ENCODE results near the gene RAD9A. TPM values are rescaled to one million over a fixed set of nuclear protein-coding genes. Genes with fewer than 3 reads are reported as not detected.

Gene RAD9A
- total and polyA plus RNA-seq, 4 donors, result 10.4 to 43.5 (median 26.1) TPM

GRCh38 chr11:67381244-67381972 lies 10.4 kb upstream of the RAD9A start:
- Histone ChIP-seq H3K4me3 (ENCODE audit: low read depth, low read length) (no peak overlapping the region), H3K36me3 (ENCODE audit: control insufficient read depth, insufficient read depth, low read length) (peaks cover 14% of the 10 kb centered on the region), H3K4me1 (ENCODE audit: control insufficient read depth, insufficient read depth, low read length) (peaks cover 18% of the 10 kb centered on the region), H3K9me3 (ENCODE audit: control insufficient read depth, insufficient read depth, low read length) (no peaks in the 10 kb centered on the region), H3K27ac (ENCODE audit: low read depth, low read length) (no peak overlapping the region), H3K27me3 (ENCODE audit: control insufficient read depth, insufficient read depth, low read length) (peaks cover 7% of the 10 kb centered on the region)
- DNase-seq (ENCODE audit: low read depth in 4 of 6, low spot score in 6 of 6), result no peak
- 76% methylated on average over 13 of the region's 13 CpGs for WGBS (ENCODE audit: insufficient coverage)

DNA sequence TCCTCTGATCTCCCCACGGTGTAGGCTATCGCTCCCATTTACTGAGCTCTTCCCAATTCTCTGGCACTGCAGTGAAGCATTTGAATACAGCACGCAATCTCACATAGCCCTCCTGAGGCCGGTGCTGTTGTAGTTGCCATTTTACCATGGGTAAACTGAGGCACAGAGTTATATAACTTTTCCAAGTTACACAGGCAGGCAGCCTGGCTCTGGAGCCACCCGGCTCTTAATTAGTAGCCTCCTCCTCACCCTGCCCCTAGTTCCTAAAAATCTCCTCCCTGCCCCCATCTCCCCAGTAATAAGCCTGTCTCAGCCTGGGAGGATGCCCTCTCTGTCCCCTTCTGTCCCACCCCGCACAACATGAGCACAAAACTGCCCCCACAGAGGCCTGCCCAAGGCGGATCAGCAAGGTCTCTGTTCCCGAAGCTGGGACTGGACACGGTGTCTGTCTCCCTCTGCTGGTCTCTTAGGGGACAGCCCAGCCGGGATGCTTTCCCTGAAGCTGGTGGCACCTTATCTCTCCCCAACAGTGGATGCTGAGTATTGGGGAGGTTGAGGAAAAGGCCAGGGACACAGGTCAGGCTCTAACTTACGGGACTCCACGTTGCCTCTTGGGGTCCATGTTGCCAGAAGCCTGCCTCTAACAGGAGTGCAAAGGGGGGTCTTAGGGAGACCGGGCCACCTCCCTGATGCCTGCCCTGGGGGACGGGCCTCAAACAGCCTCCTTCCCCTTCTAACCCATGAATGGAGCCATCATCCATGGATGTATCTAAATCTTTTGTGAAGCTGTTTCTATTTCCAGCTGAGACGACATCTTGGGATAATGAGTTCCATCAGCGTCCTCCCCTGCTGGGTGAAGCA lies 9.3 kb upstream of the RAD9A start:
- WGBS (ENCODE audit: insufficient coverage), result 31% methylated on average over 12 of the region's 16 CpGs
- no peak overlapping the region for H3K27ac ChIP-seq (ENCODE audit: low read depth, low read length)
- peak in 4 of 6 donors; percentile 50 to 90 (median 73) for DNase-seq (ENCODE audit: low read depth in 4 of 6, low spot score in 6 of 6)

GRCh38 chr11:67384851-67385366 lies 6.9 kb upstream of the RAD9A start:
- DNase-seq (ENCODE audit: low read depth in 4 of 6, low spot score in 6 of 6), result peak; percentile 35 to 93 (median 60)
- 12% methylated on average over 3 of the region's 3 CpGs for WGBS (ENCODE audit: insufficient coverage)
- H3K4me3 ChIP-seq (ENCODE audit: low read depth, low read length), result no peak overlapping the region
- H3K9me3 ChIP-seq (ENCODE audit: control insufficient read depth, insufficient read depth, low read length), result no peaks in the 10 kb centered on the region
- no peaks in the 10 kb centered on the region for H3K27me3 ChIP-seq (ENCODE audit: control insufficient read depth, insufficient read depth, low read length)
- H3K27ac ChIP-seq (ENCODE audit: low read depth, low read length), result peak overlapping the region; percentile 37
- H3K4me1 ChIP-seq (ENCODE audit: control insufficient read depth, insufficient read depth, low read length), result peaks cover 17% of the 10 kb centered on the region
- peaks cover 4% of the 10 kb centered on the region for H3K36me3 ChIP-seq (ENCODE audit: control insufficient read depth, insufficient read depth, low read length)

More for the DNA sequence above, 9.3 kb upstream of the RAD9A start:
- Histone ChIP-seq H3K9me3 (ENCODE audit: control insufficient read depth, insufficient read depth, low read length) (no peaks in the 10 kb centered on the region), H3K36me3 (ENCODE audit: control insufficient read depth, insufficient read depth, low read length) (peaks cover 13% of the 10 kb centered on the region), H3K4me3 (ENCODE audit: low read depth, low read length) (no peak overlapping the region), H3K27me3 (ENCODE audit: control insufficient read depth, insufficient read depth, low read length) (peaks cover 1% of the 10 kb centered on the region), H3K4me1 (ENCODE audit: control insufficient read depth, insufficient read depth, low read length) (peaks cover 17% of the 10 kb centered on the region)

GRCh38 chr11:67387069-67387468 lies 4.7 kb upstream of the RAD9A start:
- Histone ChIP-seq H3K36me3 (ENCODE audit: control insufficient read depth, insufficient read depth, low read length) (peaks cover 4% of the 10 kb centered on the region), H3K4me1 (ENCODE audit: control insufficient read depth, insufficient read depth, low read length) (peaks cover 29% of the 10 kb centered on the region), H3K27ac (ENCODE audit: low read depth, low read length) (no peak overlapping the region), H3K27me3 (ENCODE audit: control insufficient read depth, insufficient read depth, low read length) (no peaks in the 10 kb centered on the region), H3K9me3 (ENCODE audit: control insufficient read depth, insufficient read depth, low read length) (no peaks in the 10 kb centered on the region), H3K4me3 (ENCODE audit: low read depth, low read length) (no peak overlapping the region)
- 39% methylated on average over 8 of the region's 9 CpGs for WGBS (ENCODE audit: insufficient coverage)
- no peak for DNase-seq (ENCODE audit: low read depth in 4 of 6, low spot score in 6 of 6)

GRCh38 chr11:67387518-67387917 lies 4.3 kb upstream of the RAD9A start:
- DNase-seq (ENCODE audit: low read depth in 4 of 6, low spot score in 6 of 6), result no peak
- 51% methylated on average over 5 of the region's 6 CpGs for WGBS (ENCODE audit: insufficient coverage)
- no peaks in the 10 kb centered on the region for H3K27me3 ChIP-seq (ENCODE audit: control insufficient read depth, insufficient read depth, low read length)
- peaks cover 6% of the 10 kb centered on the region for H3K36me3 ChIP-seq (ENCODE audit: control insufficient read depth, insufficient read depth, low read length)
- no peak overlapping the region for H3K27ac ChIP-seq (ENCODE audit: low read depth, low read length)
- H3K9me3 ChIP-seq (ENCODE audit: control insufficient read depth, insufficient read depth, low read length), result no peaks in the 10 kb centered on the region
- H3K4me3 ChIP-seq (ENCODE audit: low read depth, low read length), result no peak overlapping the region
- peaks cover 30% of the 10 kb centered on the region for H3K4me1 ChIP-seq (ENCODE audit: control insufficient read depth, insufficient read depth, low read length)

DNA sequence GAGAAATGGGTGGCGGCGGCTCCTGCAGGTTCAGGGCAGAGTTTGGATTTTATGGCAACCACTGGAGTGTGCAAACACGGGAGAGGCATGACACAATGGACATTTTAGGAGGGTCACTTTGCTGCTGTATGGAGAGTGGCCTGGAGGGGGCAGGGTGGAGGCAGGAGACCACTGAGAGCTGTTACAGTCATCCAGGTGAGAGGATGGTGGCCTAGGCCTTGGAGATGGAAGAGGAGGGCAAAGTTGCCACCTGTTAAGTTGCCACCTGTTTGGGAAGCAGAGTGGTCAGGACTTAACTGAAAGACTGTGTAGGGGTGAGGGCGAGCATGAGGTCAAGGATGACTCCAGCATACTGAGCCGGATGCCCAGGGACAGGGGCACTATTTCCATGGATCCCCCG lies 2.3 kb upstream of the RAD9A start:
- peaks cover 30% of the 10 kb centered on the region for H3K4me1 ChIP-seq (ENCODE audit: control insufficient read depth, insufficient read depth, low read length)
- H3K9me3 ChIP-seq (ENCODE audit: control insufficient read depth, insufficient read depth, low read length), result no peaks in the 10 kb centered on the region
- no peak overlapping the region for H3K4me3 ChIP-seq (ENCODE audit: low read depth, low read length)
- 61% methylated on average over 4 of the region's 6 CpGs for WGBS (ENCODE audit: insufficient coverage)
- peaks cover 22% of the 10 kb centered on the region for H3K36me3 ChIP-seq (ENCODE audit: control insufficient read depth, insufficient read depth, low read length)
- no peaks in the 10 kb centered on the region for H3K27me3 ChIP-seq (ENCODE audit: control insufficient read depth, insufficient read depth, low read length)
- DNase-seq (ENCODE audit: low read depth in 4 of 6, low spot score in 6 of 6), result peak in 1 of 6 donors; percentile 23
- H3K27ac ChIP-seq (ENCODE audit: low read depth, low read length), result no peak overlapping the region

DNA sequence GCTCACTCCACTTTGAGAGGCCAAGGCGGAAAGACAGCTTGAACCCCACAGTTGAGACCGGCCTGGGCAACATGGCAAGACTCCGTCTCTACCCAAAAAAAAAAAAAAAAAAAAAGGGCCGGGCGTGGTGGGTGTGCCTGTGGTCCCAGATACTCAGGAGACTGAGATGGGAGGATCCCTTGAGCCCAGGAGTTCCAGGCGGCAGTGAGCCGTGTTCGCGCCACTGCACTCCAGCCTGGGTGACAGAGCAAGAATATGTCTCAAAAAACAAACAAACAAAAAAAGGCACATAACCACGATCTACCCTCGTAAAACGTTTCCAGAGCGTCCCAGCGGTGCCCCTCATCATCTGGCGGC lies 861 bp upstream of the RAD9A start:
- H3K27ac ChIP-seq (ENCODE audit: low read depth, low read length), result peak overlapping the region; percentile 87
- no peaks in the 10 kb centered on the region for H3K9me3 ChIP-seq (ENCODE audit: control insufficient read depth, insufficient read depth, low read length)
- peak overlapping the region; percentile 85 for H3K4me3 ChIP-seq (ENCODE audit: low read depth, low read length)
- peaks cover 32% of the 10 kb centered on the region for H3K36me3 ChIP-seq (ENCODE audit: control insufficient read depth, insufficient read depth, low read length)
- no peak for DNase-seq (ENCODE audit: low read depth in 4 of 6, low spot score in 6 of 6)
- 2% methylated on average over 10 of the region's 15 CpGs for WGBS (ENCODE audit: insufficient coverage)
- H3K4me1 ChIP-seq (ENCODE audit: control insufficient read depth, insufficient read depth, low read length), result peaks cover 20% of the 10 kb centered on the region
- H3K27me3 ChIP-seq (ENCODE audit: control insufficient read depth, insufficient read depth, low read length), result no peaks in the 10 kb centered on the region

- Histone ChIP-seq H3K27me3 (ENCODE audit: control insufficient read depth, insufficient read depth, low read length) (no peaks in the 10 kb centered on the region), H3K4me1 (ENCODE audit: control insufficient read depth, insufficient read depth, low read length) (peaks cover 28% of the 10 kb centered on the region), H3K4me3 (ENCODE audit: low read depth, low read length) (peak overlapping the region; percentile 63), H3K27ac (ENCODE audit: low read depth, low read length) (no peak overlapping the region), H3K9me3 (ENCODE audit: control insufficient read depth, insufficient read depth, low read length) (no peaks in the 10 kb centered on the region), H3K36me3 (ENCODE audit: control insufficient read depth, insufficient read depth, low read length) (peaks cover 46% of the 10 kb centered on the region)
- WGBS (ENCODE audit: insufficient coverage), result 6% methylated on average over 31 of the region's 31 CpGs
- DNase-seq (ENCODE audit: low read depth in 4 of 6, low spot score in 6 of 6), result no peak
Observed at GRCh38 chr11:67392183-67392715, 463 bp downstream of the RAD9A start.

- WGBS (ENCODE audit: insufficient coverage), result 93% methylated on average over 16 of the region's 18 CpGs
- no peak for DNase-seq (ENCODE audit: low read depth in 4 of 6, low spot score in 6 of 6)
- H3K27me3 ChIP-seq (ENCODE audit: control insufficient read depth, insufficient read depth, low read length), result no peaks in the 10 kb centered on the region
- no peak overlapping the region for H3K4me3 ChIP-seq (ENCODE audit: low read depth, low read length)
- peaks cover 58% of the 10 kb centered on the region for H3K36me3 ChIP-seq (ENCODE audit: control insufficient read depth, insufficient read depth, low read length)
- no peak overlapping the region for H3K27ac ChIP-seq (ENCODE audit: low read depth, low read length)
- peaks cover 33% of the 10 kb centered on the region for H3K4me1 ChIP-seq (ENCODE audit: control insufficient read depth, insufficient read depth, low read length)
- no peaks in the 10 kb centered on the region for H3K9me3 ChIP-seq (ENCODE audit: control insufficient read depth, insufficient read depth, low read length)
Observed at GRCh38 chr11:67393437-67393836, 1.7 kb downstream of the RAD9A start.

All from spinal cord (tissue), 10 donors.